Measurements from ENCODE around the gene CTNNBL1. TPM values are rescaled to one million over a fixed set of nuclear protein-coding genes. Genes with fewer than 3 reads are reported as not detected.

Gene CTNNBL1
- total RNA-seq, 1 donor from 2014 or later: 67.0 TPM

DNA sequence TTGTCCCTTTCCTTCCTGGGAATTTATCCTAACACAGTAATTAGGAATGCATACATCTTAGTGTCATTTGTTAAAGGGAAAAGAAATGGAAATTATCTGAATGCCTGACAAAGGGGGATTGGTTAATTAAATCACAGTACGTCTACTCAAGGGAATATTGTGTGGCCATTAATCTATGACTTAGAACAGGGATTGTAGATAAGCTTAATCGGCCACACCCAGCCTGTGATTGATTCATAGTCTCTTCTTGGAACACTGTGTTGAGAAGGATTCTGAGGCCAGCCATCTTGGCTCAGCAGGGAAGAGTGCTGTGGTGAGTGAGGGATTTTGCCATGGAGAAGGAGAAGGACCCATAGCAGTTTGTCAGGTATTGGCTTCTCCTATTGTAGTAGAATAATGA, 50.5 kb downstream of the CTNNBL1 start:
- H3K27me3 Mint-ChIP-seq (ENCODE audit: low read depth, unreplicated experiment): no peaks in the 10 kb centered on the region
- no peaks in the 10 kb centered on the region for H3K79me2 ChIP-seq (ENCODE audit: insufficient read depth, low read length)
- H3K36me3 ChIP-seq (ENCODE audit: insufficient read depth, low read length): peaks cover 10% of the 10 kb centered on the region
- peaks cover 14% of the 10 kb centered on the region for H3K36me3 Mint-ChIP-seq (ENCODE audit: low read depth, unreplicated experiment)
- no peak overlapping the region for H3K4me3 Mint-ChIP-seq (ENCODE audit: unreplicated experiment)
- no peak overlapping the region for H3K27ac Mint-ChIP-seq (ENCODE audit: unreplicated experiment)
- no peak overlapping the region for H3K4me2 ChIP-seq (ENCODE audit: low read length)
- H3K9ac ChIP-seq (ENCODE audit: low read length): no peak overlapping the region
- H3K4me1 ChIP-seq (ENCODE audit: insufficient read depth, low read length): peaks cover 5% of the 10 kb centered on the region
- DNase-seq (ENCODE audit: low read depth) (no peak), FAIRE-seq (no peak)
- TF ChIP-seq EZH2 (IDR thresholded peaks at IDR 0.05; ENCODE audit: insufficient read depth, low read length): no peak
- TF ChIP-seq, protein P1, sequence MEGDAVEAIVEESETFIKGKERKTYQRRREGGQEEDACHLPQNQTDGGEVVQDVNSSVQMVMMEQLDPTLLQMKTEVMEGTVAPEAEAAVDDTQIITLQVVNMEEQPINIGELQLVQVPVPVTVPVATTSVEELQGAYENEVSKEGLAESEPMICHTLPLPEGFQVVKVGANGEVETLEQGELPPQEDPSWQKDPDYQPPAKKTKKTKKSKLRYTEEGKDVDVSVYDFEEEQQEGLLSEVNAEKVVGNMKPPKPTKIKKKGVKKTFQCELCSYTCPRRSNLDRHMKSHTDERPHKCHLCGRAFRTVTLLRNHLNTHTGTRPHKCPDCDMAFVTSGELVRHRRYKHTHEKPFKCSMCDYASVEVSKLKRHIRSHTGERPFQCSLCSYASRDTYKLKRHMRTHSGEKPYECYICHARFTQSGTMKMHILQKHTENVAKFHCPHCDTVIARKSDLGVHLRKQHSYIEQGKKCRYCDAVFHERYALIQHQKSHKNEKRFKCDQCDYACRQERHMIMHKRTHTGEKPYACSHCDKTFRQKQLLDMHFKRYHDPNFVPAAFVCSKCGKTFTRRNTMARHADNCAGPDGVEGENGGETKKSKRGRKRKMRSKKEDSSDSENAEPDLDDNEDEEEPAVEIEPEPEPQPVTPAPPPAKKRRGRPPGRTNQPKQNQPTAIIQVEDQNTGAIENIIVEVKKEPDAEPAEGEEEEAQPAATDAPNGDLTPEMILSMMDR (IDR thresholded peaks at IDR 0.05; ENCODE audit: insufficient read depth, low read depth, low read length): no peak
- H3K27ac ChIP-seq (ENCODE audit: low read depth, low read length): no peak overlapping the region
- no peak overlapping the region for H3K4me3 ChIP-seq (ENCODE audit: insufficient read depth, low read depth, low read length)
- no peaks in the 10 kb centered on the region for H3K9me3 ChIP-seq (ENCODE audit: insufficient read depth, low read depth, low read length)
- no peaks in the 10 kb centered on the region for H3K9me3 Mint-ChIP-seq (ENCODE audit: unreplicated experiment)
- no peaks in the 10 kb centered on the region for H3K27me3 ChIP-seq (ENCODE audit: insufficient read depth, low read length)
- H2AFZ ChIP-seq (ENCODE audit: low read depth, low read length): no peak overlapping the region
- H3K4me1 Mint-ChIP-seq (ENCODE audit: low read depth, unreplicated experiment): peaks cover 27% of the 10 kb centered on the region
- peaks cover 17% of the 10 kb centered on the region for H4K20me1 ChIP-seq (ENCODE audit: insufficient read depth, low read length)

DNA sequence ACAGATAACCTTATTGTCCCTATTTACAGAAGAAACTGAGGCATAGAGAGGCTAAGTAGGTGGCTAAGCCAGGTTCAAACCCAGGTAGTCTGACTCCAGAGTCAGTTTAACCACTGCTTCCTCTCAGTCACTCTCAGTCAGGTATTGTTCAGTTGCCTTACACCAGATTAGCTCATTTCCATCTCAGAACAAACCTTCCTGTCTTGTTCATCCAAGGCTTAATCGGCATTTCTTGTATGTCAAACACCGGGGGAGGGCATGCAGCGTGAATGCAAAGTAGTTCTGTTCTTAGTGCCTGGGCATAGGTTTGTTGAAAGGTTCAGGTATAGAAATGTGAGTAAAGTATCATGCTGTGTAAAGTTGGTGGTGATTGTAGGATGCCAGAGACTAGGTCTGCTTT, 51.7 kb downstream of the CTNNBL1 start:
- no peak overlapping the region for H3K4me2 ChIP-seq (ENCODE audit: low read length)
- FAIRE-seq (no peak), DNase-seq (ENCODE audit: low read depth) (no peak)
- H2AFZ ChIP-seq (ENCODE audit: low read depth, low read length): no peak overlapping the region
- Mint-ChIP-seq H3K4me3 (ENCODE audit: unreplicated experiment) (no peak overlapping the region), H3K27ac (ENCODE audit: unreplicated experiment) (no peak overlapping the region), H3K4me1 (ENCODE audit: low read depth, unreplicated experiment) (peaks cover 24% of the 10 kb centered on the region), H3K27me3 (ENCODE audit: low read depth, unreplicated experiment) (no peaks in the 10 kb centered on the region), H3K36me3 (ENCODE audit: low read depth, unreplicated experiment) (peaks cover 14% of the 10 kb centered on the region), H3K9me3 (ENCODE audit: unreplicated experiment) (no peaks in the 10 kb centered on the region)
- H3K9ac ChIP-seq (ENCODE audit: low read length): no peak overlapping the region
- H3K27ac ChIP-seq (ENCODE audit: low read depth, low read length): no peak overlapping the region
- no peaks in the 10 kb centered on the region for H3K9me3 ChIP-seq (ENCODE audit: insufficient read depth, low read depth, low read length)
- H3K4me3 ChIP-seq (ENCODE audit: insufficient read depth, low read depth, low read length): no peak overlapping the region
- TF ChIP-seq, protein P1 (IDR thresholded peaks at IDR 0.05; ENCODE audit: insufficient read depth, low read depth, low read length): no peak
- no peak for TF ChIP-seq EZH2 (IDR thresholded peaks at IDR 0.05; ENCODE audit: insufficient read depth, low read length)
- H3K36me3 ChIP-seq (ENCODE audit: insufficient read depth, low read length): peaks cover 10% of the 10 kb centered on the region
- H4K20me1 ChIP-seq (ENCODE audit: insufficient read depth, low read length): peaks cover 13% of the 10 kb centered on the region
- H3K79me2 ChIP-seq (ENCODE audit: insufficient read depth, low read length): no peaks in the 10 kb centered on the region
- H3K4me1 ChIP-seq (ENCODE audit: insufficient read depth, low read length): peaks cover 5% of the 10 kb centered on the region
- no peaks in the 10 kb centered on the region for H3K27me3 ChIP-seq (ENCODE audit: insufficient read depth, low read length)

DNA sequence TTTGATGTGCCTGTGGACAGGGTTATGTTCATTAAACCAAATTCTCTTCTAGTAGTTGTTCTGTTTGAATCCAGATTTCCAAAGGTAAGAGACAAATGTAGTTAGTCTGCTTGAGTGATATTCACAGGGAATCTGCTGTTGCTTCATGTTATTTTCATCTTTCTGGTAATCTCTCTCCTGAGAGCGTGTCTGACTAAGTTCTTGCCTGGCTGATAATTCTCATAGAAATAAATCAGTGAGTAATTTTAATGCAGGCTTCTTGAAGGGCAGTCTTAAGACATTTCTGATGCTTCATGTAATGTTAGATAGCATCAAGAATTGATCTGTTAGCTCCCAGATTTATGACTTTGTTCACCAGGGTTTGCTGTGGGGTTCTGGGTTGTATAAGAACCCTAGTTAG, 54.2 kb downstream of the CTNNBL1 start:
- no peak for FAIRE-seq

More for the DNA sequence above, 54.2 kb downstream of the CTNNBL1 start:
- Histone ChIP-seq H3K4me3 (ENCODE audit: insufficient read depth, low read depth, low read length) (no peak overlapping the region), H3K9ac (ENCODE audit: low read length) (no peak overlapping the region), H3K4me2 (ENCODE audit: low read length) (no peak overlapping the region), H3K27ac (ENCODE audit: low read depth, low read length) (no peak overlapping the region), H3K27me3 (ENCODE audit: insufficient read depth, low read length) (no peaks in the 10 kb centered on the region), H2AFZ (ENCODE audit: low read depth, low read length) (no peak overlapping the region), H4K20me1 (ENCODE audit: insufficient read depth, low read length) (no peaks in the 10 kb centered on the region), H3K79me2 (ENCODE audit: insufficient read depth, low read length) (no peaks in the 10 kb centered on the region), H3K4me1 (ENCODE audit: insufficient read depth, low read length) (no peaks in the 10 kb centered on the region), H3K36me3 (ENCODE audit: insufficient read depth, low read length) (peaks cover 10% of the 10 kb centered on the region), H3K9me3 (ENCODE audit: insufficient read depth, low read depth, low read length) (no peaks in the 10 kb centered on the region)
- H3K27ac Mint-ChIP-seq (ENCODE audit: unreplicated experiment): no peak overlapping the region
- no peak overlapping the region for H3K4me3 Mint-ChIP-seq (ENCODE audit: unreplicated experiment)
- TF ChIP-seq EZH2 (IDR thresholded peaks at IDR 0.05; ENCODE audit: insufficient read depth, low read length): no peak
- TF ChIP-seq, protein P1 (IDR thresholded peaks at IDR 0.05; ENCODE audit: insufficient read depth, low read depth, low read length): no peak
- no peaks in the 10 kb centered on the region for H3K27me3 Mint-ChIP-seq (ENCODE audit: low read depth, unreplicated experiment)
- H3K36me3 Mint-ChIP-seq (ENCODE audit: low read depth, unreplicated experiment): peaks cover 18% of the 10 kb centered on the region
- peaks cover 6% of the 10 kb centered on the region for H3K4me1 Mint-ChIP-seq (ENCODE audit: low read depth, unreplicated experiment)
- H3K9me3 Mint-ChIP-seq (ENCODE audit: unreplicated experiment): no peaks in the 10 kb centered on the region
- DNase-seq (ENCODE audit: low read depth): no peak
